Measurements from ENCODE around the gene MDFIC. TPM values are rescaled to one million over a fixed set of nuclear protein-coding genes. Genes with fewer than 3 reads are reported as not detected.

The MDFIC gene
- total and polyA plus RNA-seq, 2 experiments from 2014 or later: 10.6 to 18.5 TPM

GRCh38 chr7:114986190-114987180 is 64.6 kb downstream of the MDFIC start:
- no peak for DNase-seq (ENCODE audit: low spot score)
- Histone ChIP-seq H3K36me3 (replicated peaks; ENCODE audit: insufficient read depth, low read depth) (no peaks in the 10 kb centered on the region), H3K27me3 (no peaks in the 10 kb centered on the region), H3K9me3 (ENCODE audit: low read depth) (no peaks in the 10 kb centered on the region), H3K79me2 (no peaks in the 10 kb centered on the region), H4K20me1 (ENCODE audit: insufficient read depth, poor library complexity, severe bottlenecking) (no peaks in the 10 kb centered on the region), H3K27ac (no peak overlapping the region), H3K9me2 (replicated peaks; ENCODE audit: insufficient read depth) (no peaks in the 10 kb centered on the region), H3K4me3 (no peak overlapping the region), H3K4me2 (no peak overlapping the region), H3K4me1 (ENCODE audit: insufficient read depth) (no peaks in the 10 kb centered on the region), H2AFZ (no peak overlapping the region)
- WGBS (ENCODE audit: low lambda C conversion rate, missing lambda C conversion rate): 96% methylated on average over 3 of the region's 3 CpGs
- no peak for TF ChIP-seq EZH2phosphoT487 (IDR thresholded peaks at IDR 0.05; ENCODE audit: low read depth, severe bottlenecking, unreplicated experiment)
- TF ChIP-seq, protein P1, sequence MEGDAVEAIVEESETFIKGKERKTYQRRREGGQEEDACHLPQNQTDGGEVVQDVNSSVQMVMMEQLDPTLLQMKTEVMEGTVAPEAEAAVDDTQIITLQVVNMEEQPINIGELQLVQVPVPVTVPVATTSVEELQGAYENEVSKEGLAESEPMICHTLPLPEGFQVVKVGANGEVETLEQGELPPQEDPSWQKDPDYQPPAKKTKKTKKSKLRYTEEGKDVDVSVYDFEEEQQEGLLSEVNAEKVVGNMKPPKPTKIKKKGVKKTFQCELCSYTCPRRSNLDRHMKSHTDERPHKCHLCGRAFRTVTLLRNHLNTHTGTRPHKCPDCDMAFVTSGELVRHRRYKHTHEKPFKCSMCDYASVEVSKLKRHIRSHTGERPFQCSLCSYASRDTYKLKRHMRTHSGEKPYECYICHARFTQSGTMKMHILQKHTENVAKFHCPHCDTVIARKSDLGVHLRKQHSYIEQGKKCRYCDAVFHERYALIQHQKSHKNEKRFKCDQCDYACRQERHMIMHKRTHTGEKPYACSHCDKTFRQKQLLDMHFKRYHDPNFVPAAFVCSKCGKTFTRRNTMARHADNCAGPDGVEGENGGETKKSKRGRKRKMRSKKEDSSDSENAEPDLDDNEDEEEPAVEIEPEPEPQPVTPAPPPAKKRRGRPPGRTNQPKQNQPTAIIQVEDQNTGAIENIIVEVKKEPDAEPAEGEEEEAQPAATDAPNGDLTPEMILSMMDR (IDR thresholded peaks at IDR 0.05; ENCODE audit: poor library complexity): no peak
- no peak for TF ChIP-seq EZH2 (IDR thresholded peaks at IDR 0.05; ENCODE audit: borderline replicate concordance)

GRCh38 chr7:114988026-114988425 is 66.1 kb downstream of the MDFIC start:
- Histone ChIP-seq H3K27ac (no peak overlapping the region), H2AFZ (no peak overlapping the region), H3K79me2 (no peaks in the 10 kb centered on the region), H3K9me3 (ENCODE audit: low read depth) (no peaks in the 10 kb centered on the region), H3K9me2 (replicated peaks; ENCODE audit: insufficient read depth) (no peaks in the 10 kb centered on the region), H3K27me3 (no peaks in the 10 kb centered on the region), H3K36me3 (replicated peaks; ENCODE audit: insufficient read depth, low read depth) (no peaks in the 10 kb centered on the region), H3K4me1 (ENCODE audit: insufficient read depth) (no peaks in the 10 kb centered on the region), H3K4me3 (no peak overlapping the region), H3K4me2 (no peak overlapping the region), H4K20me1 (ENCODE audit: insufficient read depth, poor library complexity, severe bottlenecking) (no peaks in the 10 kb centered on the region)
- TF ChIP-seq EZH2phosphoT487 (IDR thresholded peaks at IDR 0.05; ENCODE audit: low read depth, severe bottlenecking, unreplicated experiment) (no peak), EZH2 (IDR thresholded peaks at IDR 0.05; ENCODE audit: borderline replicate concordance) (no peak)
- TF ChIP-seq, protein P1 (IDR thresholded peaks at IDR 0.05; ENCODE audit: poor library complexity): no peak
- DNase-seq (ENCODE audit: low spot score): no peak
- WGBS (ENCODE audit: low lambda C conversion rate, missing lambda C conversion rate): 74% methylated on average over 1 of the region's 1 CpG

DNA sequence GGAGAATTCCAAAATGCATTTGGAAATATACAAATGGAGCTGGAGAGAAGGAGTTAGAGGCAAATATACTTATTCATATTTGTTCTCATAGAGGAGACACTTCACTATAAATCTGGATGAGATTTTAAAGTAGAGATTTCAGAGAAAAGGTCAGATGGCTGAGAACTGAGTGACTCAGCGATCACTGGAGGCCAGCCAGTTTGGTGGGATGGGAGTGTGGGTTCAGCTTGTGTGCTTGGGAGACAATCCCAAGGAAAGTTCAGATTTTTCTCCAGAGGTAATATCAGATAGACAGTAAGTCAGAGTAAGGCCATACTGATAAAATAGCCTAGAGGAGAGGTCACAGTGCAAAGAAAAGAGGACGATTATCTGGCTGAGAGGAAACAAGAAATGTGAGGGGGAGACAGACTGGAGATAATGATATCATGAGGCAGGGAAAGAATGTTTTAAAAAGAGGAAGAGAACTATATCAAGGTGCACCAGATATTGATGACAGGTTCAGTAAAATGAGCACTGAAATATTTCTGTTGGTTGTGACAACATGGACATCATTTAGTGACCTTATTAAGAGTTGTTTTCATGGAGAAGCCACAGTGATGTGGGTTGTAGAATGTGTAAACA is 67.0 kb downstream of the MDFIC start:
- Histone ChIP-seq H3K27me3 (no peaks in the 10 kb centered on the region), H3K4me2 (no peak overlapping the region), H3K4me3 (no peak overlapping the region), H2AFZ (no peak overlapping the region), H3K27ac (no peak overlapping the region), H4K20me1 (ENCODE audit: insufficient read depth, poor library complexity, severe bottlenecking) (no peaks in the 10 kb centered on the region), H3K9me2 (replicated peaks; ENCODE audit: insufficient read depth) (no peaks in the 10 kb centered on the region), H3K4me1 (ENCODE audit: insufficient read depth) (no peaks in the 10 kb centered on the region), H3K79me2 (no peaks in the 10 kb centered on the region), H3K9me3 (ENCODE audit: low read depth) (no peaks in the 10 kb centered on the region), H3K36me3 (replicated peaks; ENCODE audit: insufficient read depth, low read depth) (no peaks in the 10 kb centered on the region)
- TF ChIP-seq, protein P1 (IDR thresholded peaks at IDR 0.05; ENCODE audit: poor library complexity): no peak
- TF ChIP-seq EZH2phosphoT487 (IDR thresholded peaks at IDR 0.05; ENCODE audit: low read depth, severe bottlenecking, unreplicated experiment) (no peak), EZH2 (IDR thresholded peaks at IDR 0.05; ENCODE audit: borderline replicate concordance) (no peak)
- DNase-seq (ENCODE audit: low spot score): no peak
- 68% methylated on average over 2 of the region's 2 CpGs for WGBS (ENCODE audit: low lambda C conversion rate, missing lambda C conversion rate)

Data from hepatocyte (in vitro differentiated cells).